ENCODE measurements around the gene UBL4A. TPM values are rescaled to one million over a fixed set of nuclear protein-coding genes. Genes with fewer than 3 reads are reported as not detected.

The UBL4A gene
- total RNA-seq, 1 donor from 2014 or later, result 30.2 TPM

DNA sequence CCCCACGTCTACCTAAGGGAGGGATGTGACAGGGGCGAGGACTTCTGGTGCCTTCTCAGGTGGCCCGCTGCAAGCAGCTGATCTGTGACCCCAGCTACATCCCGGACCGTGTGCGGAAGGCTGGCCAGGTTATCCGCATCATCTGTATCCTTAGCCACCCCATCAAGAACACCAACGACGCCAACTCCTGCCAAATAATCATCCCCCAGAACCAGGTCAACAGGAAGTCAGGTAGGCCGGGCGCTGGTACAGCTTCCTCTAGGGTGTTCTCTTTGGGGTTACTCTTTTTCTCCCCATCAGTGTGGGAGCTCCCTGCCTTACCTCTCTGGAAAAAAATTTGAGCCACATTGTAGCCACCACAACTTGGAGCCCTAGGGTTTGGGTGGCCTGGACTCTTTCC is 44.9 kb downstream of the UBL4A start:
- intact Hi-C loops (cut with DNase I), result no loop called here
- H3K27me3 ChIP-seq, result no peaks in the 10 kb centered on the region
- H3K4me3 ChIP-seq, result no peak overlapping the region
- DNase-seq (ENCODE audit: extremely low spot score in 2 of 2), result no peak
- peaks cover 39% of the 10 kb centered on the region for H3K4me1 ChIP-seq
- no peak for TF ChIP-seq POLR2AphosphoS5 (IDR thresholded peaks at IDR 0.05; ENCODE audit: insufficient read depth in 1 of 2, low read depth in 1 of 2)
- TF ChIP-seq, protein P1, sequence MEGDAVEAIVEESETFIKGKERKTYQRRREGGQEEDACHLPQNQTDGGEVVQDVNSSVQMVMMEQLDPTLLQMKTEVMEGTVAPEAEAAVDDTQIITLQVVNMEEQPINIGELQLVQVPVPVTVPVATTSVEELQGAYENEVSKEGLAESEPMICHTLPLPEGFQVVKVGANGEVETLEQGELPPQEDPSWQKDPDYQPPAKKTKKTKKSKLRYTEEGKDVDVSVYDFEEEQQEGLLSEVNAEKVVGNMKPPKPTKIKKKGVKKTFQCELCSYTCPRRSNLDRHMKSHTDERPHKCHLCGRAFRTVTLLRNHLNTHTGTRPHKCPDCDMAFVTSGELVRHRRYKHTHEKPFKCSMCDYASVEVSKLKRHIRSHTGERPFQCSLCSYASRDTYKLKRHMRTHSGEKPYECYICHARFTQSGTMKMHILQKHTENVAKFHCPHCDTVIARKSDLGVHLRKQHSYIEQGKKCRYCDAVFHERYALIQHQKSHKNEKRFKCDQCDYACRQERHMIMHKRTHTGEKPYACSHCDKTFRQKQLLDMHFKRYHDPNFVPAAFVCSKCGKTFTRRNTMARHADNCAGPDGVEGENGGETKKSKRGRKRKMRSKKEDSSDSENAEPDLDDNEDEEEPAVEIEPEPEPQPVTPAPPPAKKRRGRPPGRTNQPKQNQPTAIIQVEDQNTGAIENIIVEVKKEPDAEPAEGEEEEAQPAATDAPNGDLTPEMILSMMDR (IDR thresholded peaks at IDR 0.05), result no peak
- H3K27ac ChIP-seq, result no peak overlapping the region
- H3K9me3 ChIP-seq, result no peaks in the 10 kb centered on the region
- peaks cover 0 to 12% of the 10 kb centered on the region in 2 donors for H3K36me3 ChIP-seq

DNA sequence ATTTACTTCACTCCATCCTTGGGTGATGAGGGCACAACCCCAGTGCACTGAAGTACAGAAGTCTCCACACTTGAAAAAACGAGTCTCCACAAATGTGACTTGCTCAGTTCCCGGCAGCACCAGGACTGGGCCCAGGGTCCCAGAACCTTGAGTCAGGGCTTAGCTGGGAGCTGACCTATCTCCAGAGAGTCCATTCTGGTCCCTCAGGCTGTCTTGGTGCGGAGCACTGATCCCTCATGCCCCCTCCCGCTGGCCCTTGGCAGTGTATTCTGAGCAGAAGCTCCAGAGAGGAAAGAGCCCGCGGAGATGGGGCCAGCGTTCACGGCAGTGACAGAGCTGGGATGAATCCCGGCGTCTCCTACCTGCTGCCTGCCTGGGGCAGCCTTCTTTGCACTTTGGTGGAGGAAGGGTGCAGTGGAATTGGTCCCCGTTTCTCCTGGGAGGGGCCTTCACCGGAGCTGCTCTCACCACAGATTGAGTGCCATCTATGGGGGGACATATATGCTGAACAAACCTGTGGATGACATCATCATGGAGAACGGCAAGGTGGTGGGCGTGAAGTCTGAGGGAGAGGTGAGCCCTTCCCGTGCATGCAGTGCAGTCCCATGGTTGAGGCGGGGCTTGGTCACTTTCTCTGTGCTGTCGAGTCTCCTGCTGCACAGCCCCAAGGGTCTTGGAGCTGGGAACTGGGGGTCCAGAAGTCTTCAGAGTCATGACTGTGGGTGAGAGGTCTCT is 45.6 kb downstream of the UBL4A start:
- Histone ChIP-seq H3K36me3 (peaks cover 0 to 12% of the 10 kb centered on the region in 2 donors), H3K4me3 (no peak overlapping the region), H3K4me1 (peaks cover 39% of the 10 kb centered on the region), H3K27me3 (no peaks in the 10 kb centered on the region), H3K9me3 (no peaks in the 10 kb centered on the region), H3K27ac (no peak overlapping the region)
- DNase-seq (ENCODE audit: extremely low spot score in 2 of 2), result no peak
- intact Hi-C loops (cut with DNase I), result no loop called here
- no peak for TF ChIP-seq POLR2A (IDR thresholded peaks at IDR 0.05)
- TF ChIP-seq, protein P1 (IDR thresholded peaks at IDR 0.05), result no peak
- no peak for TF ChIP-seq POLR2AphosphoS5 (IDR thresholded peaks at IDR 0.05; ENCODE audit: insufficient read depth in 1 of 2, low read depth in 1 of 2)

DNA sequence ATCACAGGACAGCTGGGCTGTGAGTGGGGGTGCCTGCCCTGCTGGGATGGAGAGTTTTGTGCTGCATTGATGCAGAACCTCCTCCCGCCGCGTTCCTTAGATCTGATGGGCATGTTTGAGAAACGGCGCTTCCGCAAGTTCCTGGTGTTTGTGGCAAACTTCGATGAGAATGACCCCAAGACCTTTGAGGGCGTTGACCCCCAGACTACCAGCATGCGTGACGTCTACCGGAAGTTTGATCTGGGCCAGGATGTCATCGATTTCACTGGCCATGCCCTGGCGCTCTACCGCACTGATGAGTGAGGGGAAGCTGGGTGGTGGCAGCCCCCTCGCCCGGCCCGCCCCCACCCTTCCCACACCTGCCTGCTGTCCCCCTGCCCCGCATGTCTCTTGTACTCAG is 46.6 kb downstream of the UBL4A start:
- Histone ChIP-seq H3K27ac (no peak overlapping the region), H3K4me3 (no peak overlapping the region), H3K27me3 (no peaks in the 10 kb centered on the region), H3K4me1 (peaks cover 31% of the 10 kb centered on the region), H3K9me3 (no peaks in the 10 kb centered on the region), H3K36me3 (peaks cover 0 to 12% of the 10 kb centered on the region in 2 donors)
- no peak for DNase-seq (ENCODE audit: extremely low spot score in 2 of 2)
- intact Hi-C loops (cut with DNase I), result no loop called here
- TF ChIP-seq POLR2AphosphoS5 (IDR thresholded peaks at IDR 0.05; ENCODE audit: insufficient read depth in 1 of 2, low read depth in 1 of 2) (no peak), POLR2A (IDR thresholded peaks at IDR 0.05) (no peak)
- TF ChIP-seq, protein P1 (IDR thresholded peaks at IDR 0.05), result no peak

DNA sequence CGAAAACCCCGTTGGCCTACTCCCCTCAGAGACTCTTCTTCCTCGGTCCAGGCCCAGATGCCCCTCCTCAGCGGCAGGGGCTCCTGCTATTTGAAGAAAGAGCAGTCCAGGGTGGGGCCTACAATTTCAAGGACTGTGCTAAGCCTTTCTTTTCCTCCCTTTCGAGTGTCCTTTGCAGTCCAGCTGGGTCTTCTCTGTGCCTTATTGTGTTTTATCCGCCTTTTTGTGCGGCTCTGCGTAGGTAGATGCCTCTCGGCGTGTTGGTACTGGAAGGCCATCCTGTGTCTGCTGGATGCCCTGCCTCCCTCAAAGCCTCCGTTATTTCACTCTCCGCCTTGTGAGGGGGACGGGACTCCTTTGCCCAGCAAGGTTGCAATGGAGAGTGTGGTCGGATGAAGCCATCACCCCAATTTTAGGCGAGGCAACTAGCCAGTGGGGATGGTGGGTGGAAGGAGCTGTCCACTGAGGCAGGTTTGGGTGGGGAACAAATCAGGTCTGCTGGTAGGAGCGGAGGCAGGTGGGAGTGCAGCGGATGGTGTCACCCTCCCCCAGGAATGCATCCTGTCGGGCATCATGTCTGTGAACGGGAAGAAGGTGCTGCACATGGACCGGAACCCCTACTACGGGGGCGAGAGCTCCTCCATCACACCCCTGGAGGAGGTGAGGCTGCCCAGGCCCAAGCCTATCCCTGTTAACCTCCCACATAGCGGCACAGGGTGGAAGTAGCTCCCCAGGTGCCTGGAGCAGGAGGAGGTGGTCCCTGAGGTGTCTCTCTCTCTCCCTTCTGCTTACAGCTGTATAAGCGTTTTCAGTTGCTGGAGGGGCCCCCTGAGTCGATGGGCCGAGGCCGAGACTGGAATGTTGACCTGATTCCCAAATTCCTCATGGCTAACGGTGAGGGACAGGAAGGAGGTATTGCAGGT is 48.2 kb downstream of the UBL4A start:
- Histone ChIP-seq H3K36me3 (peaks cover 0 to 12% of the 10 kb centered on the region in 2 donors), H3K4me3 (peak overlapping the region; percentile 58 to 74), H3K27me3 (no peaks in the 10 kb centered on the region), H3K9me3 (no peaks in the 10 kb centered on the region), H3K27ac (peak overlapping the region; percentile 91), H3K4me1 (peaks cover 20% of the 10 kb centered on the region)
- no peak for DNase-seq (ENCODE audit: extremely low spot score in 2 of 2)
- intact Hi-C loops (cut with DNase I), result no loop called here
- TF ChIP-seq POLR2A (IDR thresholded peaks at IDR 0.05), result no peak
- TF ChIP-seq, protein P1 (IDR thresholded peaks at IDR 0.05), result no peak
